ENCODE measurements around the gene SSR1.

DNA sequence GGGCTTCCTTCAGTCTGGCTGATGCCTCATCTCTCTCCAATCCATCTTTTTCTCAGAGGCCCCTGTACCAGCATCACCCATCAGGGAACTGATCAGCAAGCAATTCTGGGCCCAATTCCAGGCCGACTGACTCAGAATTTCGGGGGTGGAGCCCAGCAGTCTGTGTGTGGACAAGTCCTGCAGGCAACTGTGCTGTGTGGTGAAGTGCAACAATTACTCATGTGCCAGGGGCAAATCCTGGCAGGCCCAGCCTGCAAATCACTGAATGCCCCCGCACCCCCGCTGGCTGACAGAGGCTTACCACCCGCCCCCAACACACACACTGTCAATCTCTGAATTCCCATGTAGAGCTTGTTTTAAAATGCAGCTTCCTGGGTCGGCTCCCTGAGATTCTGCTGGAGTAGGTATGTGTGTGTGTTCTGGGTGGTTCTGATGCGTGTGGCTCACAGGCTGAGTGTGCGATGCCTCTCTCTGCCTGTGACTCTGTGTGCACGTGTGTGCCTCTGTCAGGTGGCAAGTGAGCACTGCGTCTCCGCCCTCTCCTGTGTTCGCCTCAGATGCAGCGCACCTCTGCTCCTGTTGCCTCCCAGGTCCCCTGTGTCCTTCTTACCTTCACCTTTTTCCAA, 45.4 kb downstream of the SSR1 start:
- TF ChIP-seq POLR2AphosphoS5 (IDR thresholded peaks at IDR 0.05; ENCODE audit: low read depth, low read length), result no peak
- TF ChIP-seq REST (IDR thresholded peaks at IDR 0.05; ENCODE audit: insufficient read depth in 1 of 2, low read depth in 2 of 2, low read length in 2 of 2), result no peak
- TF ChIP-seq FOXP2 (optimal IDR thresholded peaks at IDR 0.05; ENCODE audit: borderline replicate concordance, extremely low read depth, extremely low read length, insufficient read depth), result no peak
- TF ChIP-seq SIN3A (IDR thresholded peaks at IDR 0.05; ENCODE audit: borderline replicate concordance, insufficient read depth, low read length), result no peak
- no peak for TF ChIP-seq TAF1 (IDR thresholded peaks at IDR 0.05; ENCODE audit: borderline replicate concordance, insufficient read depth, low read length)

Measured in PFSK-1 (cell line).